ENCODE data around the gene PCDHGA10.
A peak's percentile ranks its signal among the peaks of the same experiment; 100 is the strongest.
"Not testable (repeated sequence)": the region's sequence is repeated elsewhere in the genome, so short reads cannot be mapped to it uniquely, and the experiment has no call there.

PCDHGA10 gene

DNA sequence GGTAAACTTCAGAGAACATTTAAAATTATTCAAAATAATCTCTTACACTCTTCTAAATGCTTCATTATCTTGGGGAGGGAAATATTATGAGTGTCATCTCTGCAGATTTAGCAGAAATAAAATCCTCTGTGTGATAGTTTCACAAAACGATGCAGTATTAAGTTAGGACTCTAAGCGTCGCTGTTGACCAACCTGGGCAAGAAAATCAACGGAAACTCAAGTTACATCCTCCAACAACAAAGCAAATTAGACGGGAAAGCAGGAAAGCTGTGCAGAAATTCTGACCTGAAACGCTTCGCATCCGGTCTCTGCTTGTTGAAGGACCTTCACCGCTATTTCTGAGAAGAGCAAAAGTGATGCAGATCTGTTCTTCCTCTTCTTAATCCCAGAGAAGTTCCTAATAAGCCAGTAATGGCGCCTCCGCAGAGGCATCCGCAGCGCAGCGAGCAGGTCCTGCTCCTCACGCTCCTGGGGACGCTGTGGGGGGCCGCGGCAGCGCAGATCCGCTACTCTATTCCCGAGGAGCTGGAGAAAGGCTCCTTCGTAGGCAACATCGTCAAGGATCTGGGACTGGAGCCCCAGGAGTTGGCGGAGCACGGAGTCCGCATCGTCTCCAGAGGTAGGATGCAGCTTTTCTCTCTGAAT, 39.0 kb upstream of the PCDHGA10 start, which contains the start of gene PCDHGA6:
Gene PCDHGA6, plus strand, starts transcription at position 219 of the 645 bp plus-strand sequence. Its CDS starts 193 bp downstream, at position 412.
- TF ChIP-seq ZFX (IDR thresholded peaks at IDR 0.05), result no peak
- TF ChIP-seq, protein P1, sequence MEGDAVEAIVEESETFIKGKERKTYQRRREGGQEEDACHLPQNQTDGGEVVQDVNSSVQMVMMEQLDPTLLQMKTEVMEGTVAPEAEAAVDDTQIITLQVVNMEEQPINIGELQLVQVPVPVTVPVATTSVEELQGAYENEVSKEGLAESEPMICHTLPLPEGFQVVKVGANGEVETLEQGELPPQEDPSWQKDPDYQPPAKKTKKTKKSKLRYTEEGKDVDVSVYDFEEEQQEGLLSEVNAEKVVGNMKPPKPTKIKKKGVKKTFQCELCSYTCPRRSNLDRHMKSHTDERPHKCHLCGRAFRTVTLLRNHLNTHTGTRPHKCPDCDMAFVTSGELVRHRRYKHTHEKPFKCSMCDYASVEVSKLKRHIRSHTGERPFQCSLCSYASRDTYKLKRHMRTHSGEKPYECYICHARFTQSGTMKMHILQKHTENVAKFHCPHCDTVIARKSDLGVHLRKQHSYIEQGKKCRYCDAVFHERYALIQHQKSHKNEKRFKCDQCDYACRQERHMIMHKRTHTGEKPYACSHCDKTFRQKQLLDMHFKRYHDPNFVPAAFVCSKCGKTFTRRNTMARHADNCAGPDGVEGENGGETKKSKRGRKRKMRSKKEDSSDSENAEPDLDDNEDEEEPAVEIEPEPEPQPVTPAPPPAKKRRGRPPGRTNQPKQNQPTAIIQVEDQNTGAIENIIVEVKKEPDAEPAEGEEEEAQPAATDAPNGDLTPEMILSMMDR (conservative IDR thresholded peaks at IDR 0.05), result peak; percentile 75
- H3K27ac ChIP-seq, result no peak within 1 kb of the TSS

DNA sequence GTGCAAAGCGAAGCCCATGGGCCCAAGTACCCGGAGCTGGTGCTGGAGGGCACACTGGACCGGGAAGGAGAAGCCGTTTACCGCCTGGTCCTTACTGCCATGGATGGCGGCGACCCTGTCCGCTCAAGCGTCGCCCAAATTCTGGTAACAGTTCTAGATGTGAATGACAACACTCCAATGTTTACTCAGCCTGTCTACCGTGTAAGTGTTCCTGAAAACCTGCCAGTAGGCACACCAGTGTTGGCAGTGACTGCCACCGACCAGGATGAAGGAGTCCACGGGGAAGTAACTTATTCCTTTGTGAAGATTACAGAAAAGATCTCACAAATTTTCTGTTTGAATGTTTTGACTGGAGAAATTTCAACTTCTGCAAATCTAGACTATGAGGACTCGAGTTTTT, 38.2 kb upstream of the PCDHGA10 start:
- no peak overlapping the region for H3K27ac ChIP-seq
- TF ChIP-seq, protein P1 (conservative IDR thresholded peaks at IDR 0.05), result no peak
- no peak for TF ChIP-seq ZFX (IDR thresholded peaks at IDR 0.05)

DNA sequence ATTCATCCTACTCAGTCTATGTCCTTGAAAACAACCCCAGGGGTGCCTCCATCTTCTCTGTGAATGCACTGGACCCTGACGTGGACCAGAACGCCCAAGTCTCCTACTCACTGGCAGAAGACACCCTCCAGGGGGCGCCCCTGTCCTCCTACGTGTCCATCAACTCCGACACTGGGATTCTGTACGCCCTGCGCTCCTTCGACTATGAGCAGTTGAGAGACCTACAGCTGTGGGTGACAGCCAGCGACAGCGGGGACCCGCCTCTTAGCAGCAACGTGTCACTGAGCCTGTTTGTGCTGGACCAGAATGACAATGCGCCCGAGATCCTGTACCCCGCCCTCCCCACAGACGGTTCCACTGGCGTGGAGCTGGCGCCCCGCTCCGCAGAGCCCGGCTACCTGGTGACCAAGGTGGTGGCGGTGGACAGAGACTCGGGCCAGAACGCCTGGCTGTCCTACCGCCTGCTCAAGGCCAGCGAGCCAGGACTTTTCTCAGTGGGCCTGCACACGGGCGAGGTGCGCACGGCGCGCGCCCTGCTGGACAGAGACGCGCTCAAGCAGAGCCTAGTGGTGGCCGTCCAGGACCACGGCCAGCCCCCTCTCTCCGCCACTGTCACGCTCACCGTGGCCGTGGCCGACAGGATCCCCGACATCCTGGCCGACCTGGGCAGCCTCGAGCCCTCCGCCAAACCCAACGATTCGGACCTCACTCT, 37.2 kb upstream of the PCDHGA10 start:
- TF ChIP-seq, protein P1 (conservative IDR thresholded peaks at IDR 0.05), result peak; percentile 41
- H3K27ac ChIP-seq, result not testable (repeated sequence)

DNA sequence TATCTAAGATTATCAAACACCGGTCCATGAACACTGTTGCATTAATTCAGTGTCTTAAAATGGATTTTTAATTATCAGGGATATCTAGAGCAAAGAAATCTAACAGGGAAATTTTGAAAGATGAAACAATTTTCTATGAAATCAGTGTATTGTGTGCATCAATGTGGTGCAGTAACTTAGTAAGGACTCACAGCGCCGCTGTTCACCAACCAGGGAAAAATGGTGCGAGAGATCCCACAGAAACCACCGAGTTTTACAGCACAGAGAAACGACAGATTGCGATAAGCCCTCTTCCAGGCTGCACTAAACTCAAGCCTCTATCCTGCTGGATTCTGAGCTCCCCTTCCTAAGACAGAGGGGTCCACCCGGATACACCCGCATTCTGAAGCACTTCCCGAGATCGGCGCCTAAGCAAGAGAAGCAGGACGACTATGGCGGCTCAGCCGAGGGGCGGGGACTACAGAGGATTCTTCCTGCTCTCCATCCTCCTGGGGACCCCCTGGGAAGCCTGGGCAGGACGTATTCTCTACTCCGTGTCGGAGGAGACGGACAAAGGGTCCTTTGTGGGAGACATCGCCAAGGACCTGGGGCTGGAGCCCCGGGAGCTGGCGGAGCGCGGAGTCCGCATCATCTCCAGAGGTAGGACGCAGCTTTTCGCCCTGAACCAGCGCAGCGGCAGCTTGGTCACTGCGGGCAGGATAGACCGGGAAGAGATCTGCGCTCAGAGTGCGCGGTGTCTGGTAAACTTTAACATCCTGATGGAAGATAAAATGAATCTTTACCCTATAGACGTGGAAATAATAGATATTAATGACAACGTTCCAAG, 30.1 kb upstream of the PCDHGA10 start, which contains the start of gene PCDHGA7:
Gene PCDHGA7, plus strand, starts transcription at position 274 of the 826 bp plus-strand sequence. Its CDS starts 158 bp downstream, at position 432.
- TF ChIP-seq, protein P1 (conservative IDR thresholded peaks at IDR 0.05), result peak; percentile 74
- no peak for TF ChIP-seq ZFX (IDR thresholded peaks at IDR 0.05)
- H3K27ac ChIP-seq, result no peak within 1 kb of the TSS

DNA sequence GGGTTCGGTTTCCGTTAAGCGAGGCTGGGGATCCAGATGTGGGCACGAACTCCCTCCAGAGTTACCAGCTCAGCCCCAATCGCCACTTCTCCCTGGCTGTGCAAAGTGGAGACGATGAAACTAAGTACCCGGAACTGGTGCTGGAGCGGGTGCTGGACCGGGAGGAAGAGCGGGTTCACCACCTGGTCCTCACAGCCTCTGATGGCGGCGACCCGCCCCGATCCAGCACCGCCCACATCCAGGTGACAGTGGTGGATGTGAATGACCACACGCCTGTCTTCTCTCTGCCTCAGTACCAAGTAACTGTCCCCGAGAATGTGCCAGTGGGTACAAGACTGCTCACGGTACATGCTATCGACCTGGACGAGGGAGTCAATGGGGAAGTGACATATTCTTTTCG, 29.4 kb upstream of the PCDHGA10 start:
- no peak overlapping the region for H3K27ac ChIP-seq
- TF ChIP-seq, protein P1 (conservative IDR thresholded peaks at IDR 0.05), result no peak
- no peak for TF ChIP-seq ZFX (IDR thresholded peaks at IDR 0.05)

DNA sequence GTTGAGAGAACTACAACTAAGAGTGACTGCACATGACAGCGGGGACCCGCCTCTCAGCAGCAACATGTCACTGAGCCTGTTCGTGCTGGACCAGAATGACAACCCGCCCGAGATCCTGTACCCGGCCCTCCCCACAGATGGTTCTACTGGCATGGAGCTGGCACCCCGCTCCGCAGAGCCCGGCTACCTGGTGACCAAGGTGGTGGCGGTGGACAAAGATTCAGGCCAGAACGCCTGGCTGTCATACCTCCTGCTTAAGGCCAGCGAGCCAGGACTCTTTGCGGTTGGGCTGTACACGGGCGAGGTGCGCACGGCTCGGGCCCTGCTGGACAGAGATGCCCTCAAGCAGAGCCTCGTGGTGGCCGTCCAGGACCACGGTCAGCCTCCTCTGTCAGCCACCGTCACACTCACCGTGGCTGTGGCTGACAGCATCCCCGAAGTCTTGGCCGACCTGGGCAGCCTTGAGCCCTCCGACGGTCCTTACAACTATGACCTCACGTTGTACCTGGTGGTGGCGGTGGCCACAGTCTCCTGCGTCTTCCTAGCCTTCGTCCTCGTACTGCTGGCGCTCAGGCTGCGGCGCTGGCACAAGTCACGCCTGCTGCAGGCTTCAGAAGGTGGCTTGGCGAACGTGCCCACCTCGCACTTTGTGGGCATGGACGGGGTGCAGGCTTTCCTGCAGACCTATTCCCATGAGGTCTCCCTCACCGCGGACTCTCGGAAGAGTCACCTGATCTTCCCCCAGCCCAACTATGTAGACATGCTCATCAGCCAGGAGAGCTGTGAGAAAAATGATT, 28.1 kb upstream of the PCDHGA10 start:
- no peak overlapping the region for H3K27ac ChIP-seq
- no peak for TF ChIP-seq ZFX (IDR thresholded peaks at IDR 0.05)
- TF ChIP-seq, protein P1 (conservative IDR thresholded peaks at IDR 0.05), result no peak
